Endodermal cell (in vitro differentiated cells): ENCODE results near the gene PIP5K1C. TPM values are rescaled to one million over a fixed set of nuclear protein-coding genes. Genes with fewer than 3 reads are reported as not detected.

ENCODE experiments used
- DNase-seq: peaks from one replicate; pipeline ENCODE4 v3.0.0-alpha.2; 2017
- H3K27ac ChIP-seq: 2 replicates; pipeline ENCODE4 v1.5.1; 2013; ENCODE audit warnings: mild to moderate bottlenecking, low read depth, low read length, moderate library complexity
- H3K27me3 ChIP-seq: 2 replicates; pipeline ENCODE4 v1.6.1; 2013; ENCODE audit warnings: mild to moderate bottlenecking, low read length, moderate library complexity; ENCODE audit not compliant: insufficient read depth, control insufficient read depth, poor library complexity, severe bottlenecking
- H3K36me3 ChIP-seq: 2 replicates; pipeline ENCODE4 v1.7.0; 2013; ENCODE audit warnings: mild to moderate bottlenecking, low read length, moderate library complexity; ENCODE audit not compliant: control insufficient read depth, insufficient read depth
- H3K4me1 ChIP-seq: one replicate; pipeline ENCODE4 v1.7.0; 2013; ENCODE audit warnings: low read length; ENCODE audit not compliant: control insufficient read depth, insufficient read depth
- H3K4me3 ChIP-seq: 2 replicates; pipeline ENCODE4 v1.5.1; 2013; ENCODE audit warnings: mild to moderate bottlenecking, low read length, moderate library complexity
- H3K9ac ChIP-seq: 2 replicates; pipeline ENCODE4 v1.6.1; 2013; ENCODE audit warnings: mild to moderate bottlenecking, low read length, moderate library complexity; ENCODE audit not compliant: poor library complexity, severe bottlenecking; ENCODE audit errors: extremely low read depth
- H3K9me3 ChIP-seq: 2 replicates; pipeline ENCODE4 v1.6.1; 2013; ENCODE audit warnings: mild to moderate bottlenecking, low read length, moderate library complexity; ENCODE audit not compliant: control insufficient read depth
- H3K27ac Mint-ChIP-seq: 2 replicates; pipeline ENCODE4 v1.8.0; 2020; ENCODE audit warnings: mixed read lengths
- H3K27me3 Mint-ChIP-seq: 2 replicates; pipeline ENCODE4 v1.8.0; 2021; ENCODE audit warnings: mild to moderate bottlenecking, mixed read lengths; ENCODE audit not compliant: insufficient read depth
- H3K36me3 Mint-ChIP-seq: 2 replicates; pipeline ENCODE4 v1.8.0; 2020; ENCODE audit warnings: low read depth, mixed read lengths
- H3K4me1 Mint-ChIP-seq: 2 replicates; pipeline ENCODE4 v1.8.0; 2020; ENCODE audit warnings: mixed read lengths
- H3K4me3 Mint-ChIP-seq: 2 replicates; pipeline ENCODE4 v1.8.0; 2020; ENCODE audit warnings: mild to moderate bottlenecking, moderate library complexity, mixed read lengths
- H3K9me3 Mint-ChIP-seq: 2 replicates; pipeline ENCODE4 v1.8.0; 2020; ENCODE audit warnings: mild to moderate bottlenecking, mixed read lengths
- CTCF ChIP-seq: fragments of 200-600 bp; sonication (generic); conservative IDR thresholded peaks from 2 replicates; pipeline ENCODE4 v1.5.0; 2021; ENCODE audit warnings: antibody characterized with exemption, mild to moderate bottlenecking
- WGBS, 2 experiments: methylation state at CpG; one replicate each; pipeline versions ENCODE4 v1.1.5 to v1.1.7; 2013; ENCODE audit warnings: missing lambda C conversion rate in 2 of 2, mixed read lengths in 1 of 2; ENCODE audit not compliant: insufficient coverage in 1 of 2, insufficient read length in 1 of 2; 5-methylcytosine and 5-hydroxymethylcytosine counted together
- total RNA-seq, 2 donors: library from RNA; stranded (reverse); fragmentation: NEBNext Ultra II Directional in 1 of 2; extraction: Animal tissue kit (Norgen Biotek cat#: 25700) in 1 of 2; gene quantifications; 2 replicates in 1 of 2; 3 replicates in 1 of 2; pipeline ENCODE4 v1.2.1, GENCODE V29; 2021

PIP5K1C gene
- total RNA-seq, 2 donors from 2014 or later: 43.5 to 51.5 TPM

DNA sequence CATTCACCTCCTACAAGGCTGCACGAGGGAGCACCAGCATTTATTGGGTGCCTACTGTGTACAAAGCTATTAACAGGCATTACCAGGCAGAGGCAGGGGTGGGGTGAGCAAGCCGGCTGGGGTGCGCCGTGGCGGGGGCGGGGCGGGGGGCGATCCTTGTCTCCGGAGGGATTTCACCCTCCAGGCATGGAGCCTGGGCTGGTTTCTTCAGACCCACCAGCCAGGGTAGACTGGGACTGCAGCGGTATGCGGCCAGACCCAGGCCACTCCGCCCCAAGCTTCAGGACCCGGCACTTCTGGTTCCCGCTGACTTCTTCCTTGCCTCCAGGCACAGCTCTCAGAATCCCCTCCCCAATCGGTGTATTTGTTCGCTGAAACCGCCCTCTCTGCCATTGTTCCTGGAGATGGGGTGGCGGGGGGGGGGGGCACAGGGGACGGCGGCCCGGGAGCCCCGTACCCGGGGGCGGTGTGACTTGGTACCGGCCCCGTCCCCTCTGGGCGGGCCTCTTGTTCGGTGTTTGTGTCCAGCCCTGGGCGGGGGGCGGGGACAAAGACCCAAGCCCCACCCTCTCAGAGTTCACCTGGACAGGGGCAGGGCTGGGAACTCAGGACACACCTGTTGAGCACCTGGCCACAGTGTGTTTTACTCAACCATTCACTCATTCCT, 22.3 kb upstream of the PIP5K1C start:
- H3K27ac ChIP-seq: no peak overlapping the region
- H3K9me3 Mint-ChIP-seq: no peaks in the 10 kb centered on the region
- H3K9me3 ChIP-seq: no peaks in the 10 kb centered on the region
- 2 to 15% methylated on average over 5 to 25 of the region's 30 CpGs for WGBS, 2 experiments
- no peak for TF ChIP-seq CTCF
- H3K4me1 ChIP-seq: no peaks in the 10 kb centered on the region
- no peak overlapping the region for H3K9ac ChIP-seq
- H3K36me3 ChIP-seq: no peaks in the 10 kb centered on the region
- peak overlapping the region; percentile 76 for H3K4me3 ChIP-seq
- H3K27ac Mint-ChIP-seq: no peak overlapping the region
- H3K27me3 Mint-ChIP-seq: peaks cover 12% of the 10 kb centered on the region
- no peaks in the 10 kb centered on the region for H3K36me3 Mint-ChIP-seq
- peak; percentile 94 for DNase-seq
- H3K27me3 ChIP-seq: peaks cover 7% of the 10 kb centered on the region
- peaks cover 4% of the 10 kb centered on the region for H3K4me1 Mint-ChIP-seq
- H3K4me3 Mint-ChIP-seq: peak overlapping the region; percentile 63

- H3K4me3 ChIP-seq: peak overlapping the region; percentile 76
- Mint-ChIP-seq H3K4me1 (peaks cover 4% of the 10 kb centered on the region), H3K36me3 (no peaks in the 10 kb centered on the region), H3K27ac (no peak overlapping the region), H3K27me3 (peaks cover 12% of the 10 kb centered on the region), H3K9me3 (no peaks in the 10 kb centered on the region), H3K4me3 (peak overlapping the region; percentile 63)
- H3K9me3 ChIP-seq: no peaks in the 10 kb centered on the region
- no peaks in the 10 kb centered on the region for H3K36me3 ChIP-seq
- 5 to 6% methylated on average over 7 to 26 of the region's 26 CpGs for WGBS, 2 experiments
- DNase-seq: no peak
- no peaks in the 10 kb centered on the region for H3K4me1 ChIP-seq
- no peak for TF ChIP-seq CTCF
- H3K27ac ChIP-seq: no peak overlapping the region
- no peak overlapping the region for H3K9ac ChIP-seq
- peaks cover 7% of the 10 kb centered on the region for H3K27me3 ChIP-seq
Observed at GRCh38 chr19:3721887-3722442, 21.7 kb upstream of the PIP5K1C start.

- Histone ChIP-seq H3K9ac (no peak overlapping the region), H3K27me3 (peaks cover 7% of the 10 kb centered on the region), H3K4me1 (no peaks in the 10 kb centered on the region), H3K4me3 (peak overlapping the region; percentile 76), H3K9me3 (no peaks in the 10 kb centered on the region), H3K27ac (no peak overlapping the region), H3K36me3 (no peaks in the 10 kb centered on the region)
- H3K27ac Mint-ChIP-seq: no peak overlapping the region
- H3K9me3 Mint-ChIP-seq: no peaks in the 10 kb centered on the region
- peak overlapping the region; percentile 63 for H3K4me3 Mint-ChIP-seq
- peaks cover 4% of the 10 kb centered on the region for H3K4me1 Mint-ChIP-seq
- DNase-seq: peak; percentile 99
- 27 to 41% methylated on average over 26 to 44 of the region's 46 CpGs for WGBS, 2 experiments
- H3K36me3 Mint-ChIP-seq: no peaks in the 10 kb centered on the region
- TF ChIP-seq CTCF: no peak
- H3K27me3 Mint-ChIP-seq: peaks cover 12% of the 10 kb centered on the region
Observed at GRCh38 chr19:3721131-3721886, 21.0 kb upstream of the PIP5K1C start.
